Loucy (cell line): ENCODE measurements around the gene OFD1.

ENCODE experiments used
- CTCF ChIP-seq: fragments of 200-600 bp; sonication (generic); conservative IDR thresholded peaks from 2 replicates; pipeline ENCODE4 v1.5.1; 2014; ENCODE audit warnings: mild to moderate bottlenecking, antibody characterized with exemption, low read length
- EZH2phosphoT487 ChIP-seq: fragments of 200-600 bp; IDR thresholded peaks from 2 replicates; pipeline ENCODE4 v1.6.1; 2018; ENCODE audit warnings: antibody characterized with exemption, mild to moderate bottlenecking, moderate library complexity, borderline replicate concordance

GRCh38 chrX:13691841-13692371, 42.6 kb upstream of the OFD1 start:
- TF ChIP-seq CTCF (no peak), EZH2phosphoT487 (no peak)
